ENCODE results near the gene NPY.

- TF ChIP-seq, protein P1, sequence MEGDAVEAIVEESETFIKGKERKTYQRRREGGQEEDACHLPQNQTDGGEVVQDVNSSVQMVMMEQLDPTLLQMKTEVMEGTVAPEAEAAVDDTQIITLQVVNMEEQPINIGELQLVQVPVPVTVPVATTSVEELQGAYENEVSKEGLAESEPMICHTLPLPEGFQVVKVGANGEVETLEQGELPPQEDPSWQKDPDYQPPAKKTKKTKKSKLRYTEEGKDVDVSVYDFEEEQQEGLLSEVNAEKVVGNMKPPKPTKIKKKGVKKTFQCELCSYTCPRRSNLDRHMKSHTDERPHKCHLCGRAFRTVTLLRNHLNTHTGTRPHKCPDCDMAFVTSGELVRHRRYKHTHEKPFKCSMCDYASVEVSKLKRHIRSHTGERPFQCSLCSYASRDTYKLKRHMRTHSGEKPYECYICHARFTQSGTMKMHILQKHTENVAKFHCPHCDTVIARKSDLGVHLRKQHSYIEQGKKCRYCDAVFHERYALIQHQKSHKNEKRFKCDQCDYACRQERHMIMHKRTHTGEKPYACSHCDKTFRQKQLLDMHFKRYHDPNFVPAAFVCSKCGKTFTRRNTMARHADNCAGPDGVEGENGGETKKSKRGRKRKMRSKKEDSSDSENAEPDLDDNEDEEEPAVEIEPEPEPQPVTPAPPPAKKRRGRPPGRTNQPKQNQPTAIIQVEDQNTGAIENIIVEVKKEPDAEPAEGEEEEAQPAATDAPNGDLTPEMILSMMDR (conservative IDR thresholded peaks at IDR 0.05 in 1 of 2, IDR thresholded peaks at IDR 0.05 in 1 of 2; ENCODE audit: low read depth in 1 of 2, low read length in 2 of 2), result no peak
- no peak for TF ChIP-seq EZH2 (IDR thresholded peaks at IDR 0.05; ENCODE audit: low read length, missing control alignments)
These were observed 44.9 kb downstream of the NPY start for GRCh38 chr7:24328894-24329293.

Measured in fibroblast of lung (primary cell).